Measurements from ENCODE around the gene LRRC37A3. TPM values are rescaled to one million over a fixed set of nuclear protein-coding genes. Genes with fewer than 3 reads are reported as not detected.
"Not testable (repeated sequence)": the region's sequence is repeated elsewhere in the genome, so short reads cannot be mapped to it uniquely, and the experiment has no call there.

LRRC37A3 gene
- total RNA-seq, 6 experiments from 2014 or later = 2.0 to 4.2 (median 3.5) TPM

GRCh38 chr17:64936117-64936516 lies 16.8 kb upstream of the LRRC37A3 start:
- intact Hi-C loops (cut with DNase I) = no loop called here
- no peaks in the 10 kb centered on the region for H3K4me1 ChIP-seq
- DNase-seq = no peak
- H3K36me3 ChIP-seq = no peaks in the 10 kb centered on the region
- no peaks in the 10 kb centered on the region for H3K27me3 ChIP-seq
- TF ChIP-seq CTCF (IDR thresholded peaks at IDR 0.05) = no peak
- no peak for TF ChIP-seq POLR2A (IDR thresholded peaks at IDR 0.05)
- 88% methylated on average over 6 of the region's 10 CpGs for WGBS (ENCODE audit: insufficient coverage, low coverage, low lambda C conversion rate, missing lambda C conversion rate)
- ATAC-seq = no peak
- no peak overlapping the region for H3K27ac ChIP-seq
- H3K9me3 ChIP-seq = no peaks in the 10 kb centered on the region
- H3K4me3 ChIP-seq = no peak overlapping the region

GRCh38 chr17:64934284-64934778 lies 15.1 kb upstream of the LRRC37A3 start:
- H3K36me3 ChIP-seq; H3K9me3 ChIP-seq; H3K4me1 ChIP-seq; intact Hi-C loops (cut with DNase I); H3K27ac ChIP-seq; H3K27me3 ChIP-seq; DNase-seq; H3K4me3 ChIP-seq: not testable (repeated sequence)
- no CpG with 5 or more reads among the region's 6 CpGs for WGBS (ENCODE audit: insufficient coverage, low coverage, low lambda C conversion rate, missing lambda C conversion rate)
- peak in 1 of 4 donors; percentile 8 for ATAC-seq

GRCh38 chr17:64932850-64933249 lies 13.6 kb upstream of the LRRC37A3 start:
- H3K9me3 ChIP-seq; H3K27me3 ChIP-seq; DNase-seq; intact Hi-C loops (cut with DNase I); H3K4me3 ChIP-seq; H3K36me3 ChIP-seq; H3K27ac ChIP-seq; H3K4me1 ChIP-seq: not testable (repeated sequence)
- WGBS (ENCODE audit: insufficient coverage, low coverage, low lambda C conversion rate, missing lambda C conversion rate) = 45% methylated on average over 3 of the region's 3 CpGs
- peak; percentile 25 to 75 (median 64) for ATAC-seq

- H3K9me3 ChIP-seq; ATAC-seq; H3K36me3 ChIP-seq; H3K4me3 ChIP-seq; H3K27me3 ChIP-seq; H3K27ac ChIP-seq; intact Hi-C loops (cut with DNase I); H3K4me1 ChIP-seq; DNase-seq: not testable (repeated sequence)
- WGBS (ENCODE audit: insufficient coverage, low coverage, low lambda C conversion rate, missing lambda C conversion rate) = 55% methylated on average over 3 of the region's 7 CpGs
Observed at GRCh38 chr17:64930374-64930773, 11.1 kb upstream of the LRRC37A3 start.

GRCh38 chr17:64929419-64930209 lies 10.3 kb upstream of the LRRC37A3 start:
- ATAC-seq = peak in 1 of 4 donors; percentile 26
- H3K27ac ChIP-seq; H3K4me1 ChIP-seq; H3K36me3 ChIP-seq; H3K4me3 ChIP-seq; intact Hi-C loops (cut with DNase I); H3K27me3 ChIP-seq; H3K9me3 ChIP-seq; DNase-seq: not testable (repeated sequence)
- WGBS (ENCODE audit: insufficient coverage, low coverage, low lambda C conversion rate, missing lambda C conversion rate) = 86% methylated on average over 4 of the region's 6 CpGs

- H3K4me3 ChIP-seq; H3K9me3 ChIP-seq; ATAC-seq; H3K27ac ChIP-seq; H3K27me3 ChIP-seq; intact Hi-C loops (cut with DNase I); H3K4me1 ChIP-seq; DNase-seq; H3K36me3 ChIP-seq: not testable (repeated sequence)
- 77% methylated on average over 3 of the region's 3 CpGs for WGBS (ENCODE audit: insufficient coverage, low coverage, low lambda C conversion rate, missing lambda C conversion rate)
Observed at GRCh38 chr17:64928701-64929100, 9.4 kb upstream of the LRRC37A3 start.

GRCh38 chr17:64927444-64927843 lies 8.2 kb upstream of the LRRC37A3 start:
- H3K36me3 ChIP-seq; H3K27me3 ChIP-seq; H3K4me1 ChIP-seq; H3K27ac ChIP-seq; DNase-seq; H3K9me3 ChIP-seq; intact Hi-C loops (cut with DNase I); H3K4me3 ChIP-seq: not testable (repeated sequence)
- ATAC-seq = peak; percentile 95 to 98 (median 96)
- peak; percentile 59 to 85 (median 64) for TF ChIP-seq CTCF (IDR thresholded peaks at IDR 0.05)
- WGBS (ENCODE audit: insufficient coverage, low coverage, low lambda C conversion rate, missing lambda C conversion rate) = 0% methylated on average over 2 of the region's 2 CpGs

GRCh38 chr17:64926430-64926829 lies 7.2 kb upstream of the LRRC37A3 start:
- H3K4me3 ChIP-seq; H3K27me3 ChIP-seq; H3K36me3 ChIP-seq; intact Hi-C loops (cut with DNase I); DNase-seq; ATAC-seq; H3K4me1 ChIP-seq; H3K9me3 ChIP-seq; H3K27ac ChIP-seq: not testable (repeated sequence)
- WGBS (ENCODE audit: insufficient coverage, low coverage, low lambda C conversion rate, missing lambda C conversion rate) = 90% methylated on average over 2 of the region's 4 CpGs

GRCh38 chr17:64925244-64925643 lies 6.0 kb upstream of the LRRC37A3 start:
- intact Hi-C loops (cut with DNase I); ATAC-seq; H3K27me3 ChIP-seq: not testable (repeated sequence)

More at GRCh38 chr17:64925244-64925643, 6.0 kb upstream of the LRRC37A3 start:
- 60% methylated on average over 3 of the region's 4 CpGs for WGBS (ENCODE audit: insufficient coverage, low coverage, low lambda C conversion rate, missing lambda C conversion rate)
- DNase-seq, H3K9me3 ChIP-seq, H3K4me3 ChIP-seq, H3K27ac ChIP-seq, H3K4me1 ChIP-seq, H3K36me3 ChIP-seq: not testable (repeated sequence)

All from right lobe of liver (tissue), 6 donors.